ENCODE results near the gene STK4.
"Not testable (repeated sequence)": the region's sequence is repeated elsewhere in the genome, so short reads cannot be mapped to it uniquely, and the experiment has no call there.

Gene STK4

DNA sequence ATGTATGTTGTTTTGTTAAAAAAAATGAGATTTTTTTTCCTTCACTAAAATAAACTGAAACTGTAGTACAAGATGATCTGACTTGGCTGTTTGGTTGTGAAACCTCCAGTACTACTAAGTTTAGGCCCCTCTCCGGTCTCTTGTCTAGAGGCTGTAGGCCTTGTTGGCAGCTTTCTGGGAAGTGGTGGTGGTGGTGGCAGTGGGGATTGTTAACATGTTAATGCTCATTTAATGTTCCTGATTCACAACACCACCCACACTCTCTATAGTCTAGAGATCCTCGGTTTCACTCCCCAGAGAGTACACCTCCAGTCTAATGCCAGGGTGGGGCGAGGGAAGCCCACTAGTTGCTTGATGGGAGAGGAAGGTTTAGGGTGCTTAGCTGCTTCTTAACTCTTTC, 24.1 kb downstream of the STK4 start:
- DNase-seq = peak; percentile 9 to 16

DNA sequence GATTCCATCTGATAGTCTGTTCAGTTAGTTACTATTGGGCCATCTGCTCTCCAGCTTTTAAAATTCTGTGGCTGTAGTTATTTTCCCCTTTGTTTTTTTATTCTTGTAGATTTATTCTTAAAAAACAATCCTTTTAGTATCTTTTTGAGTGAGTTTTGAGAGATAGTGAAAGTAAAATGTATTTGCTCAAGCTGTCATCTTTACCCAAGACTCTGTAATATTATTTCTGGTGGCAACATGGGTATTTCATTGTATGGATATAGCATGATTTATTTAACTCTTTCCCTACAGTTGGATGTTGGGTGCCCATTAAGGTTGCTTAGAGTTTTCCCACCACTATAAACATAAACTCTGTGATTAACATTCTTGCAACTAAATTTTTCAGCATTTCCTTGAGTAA, 24.6 kb downstream of the STK4 start:
- no peak for DNase-seq

DNA sequence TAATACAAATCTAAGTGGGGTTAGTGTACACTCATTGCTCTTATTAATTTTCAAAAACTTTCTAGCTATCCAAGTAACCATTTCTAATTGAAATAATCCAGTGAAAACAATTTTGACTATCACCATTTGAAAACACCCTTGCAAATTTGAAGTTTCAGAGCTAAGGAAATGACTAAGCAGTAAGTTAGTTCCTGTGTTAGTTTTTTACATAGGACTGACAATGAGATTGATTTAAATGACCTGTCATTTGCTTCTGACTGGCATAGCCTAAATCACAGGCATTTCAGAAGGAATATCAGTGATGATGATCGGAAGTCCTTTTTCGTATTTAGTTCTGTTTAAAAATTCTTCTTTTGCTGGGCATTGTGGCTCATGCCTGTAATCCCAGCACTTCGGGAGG, 27.0 kb downstream of the STK4 start:
- DNase-seq = peak; percentile 6 to 13

DNA sequence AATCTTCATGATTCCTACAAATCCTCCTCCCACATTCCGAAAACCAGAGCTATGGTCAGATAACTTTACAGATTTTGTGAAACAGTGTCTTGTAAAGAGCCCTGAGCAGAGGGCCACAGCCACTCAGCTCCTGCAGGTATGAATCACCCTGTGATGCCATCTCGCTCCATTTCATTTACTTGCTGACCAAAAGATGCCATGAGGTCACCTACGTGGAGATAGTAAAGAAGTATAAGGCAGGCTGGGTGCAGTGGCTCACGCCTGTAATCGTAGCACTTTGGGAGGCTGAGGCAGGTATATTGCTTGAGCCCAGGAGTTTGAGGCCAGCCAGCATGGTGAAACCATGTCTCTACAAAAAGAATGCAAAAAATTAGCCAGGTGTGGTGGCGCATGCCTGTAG, 30.9 kb downstream of the STK4 start:
- no peak for DNase-seq

DNA sequence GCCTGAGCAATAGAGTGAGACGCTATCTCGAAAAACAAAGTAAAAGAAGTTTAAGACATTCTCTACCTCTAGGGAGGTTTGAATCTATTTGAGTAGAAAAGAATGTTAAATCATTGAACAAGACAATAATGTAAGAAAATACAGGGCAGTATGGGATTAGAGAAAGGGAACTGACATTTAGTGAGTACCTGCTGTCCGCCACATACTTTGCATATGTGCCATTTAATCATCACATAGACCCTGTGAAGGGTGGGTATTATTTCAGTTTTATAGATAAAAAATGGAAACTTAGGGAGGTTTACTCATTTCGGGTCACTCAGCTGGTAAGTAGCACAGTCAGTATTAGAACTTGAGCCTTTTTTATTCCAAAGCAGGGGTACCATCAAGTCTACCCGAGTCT, 31.4 kb downstream of the STK4 start:
- DNase-seq = no peak

DNA sequence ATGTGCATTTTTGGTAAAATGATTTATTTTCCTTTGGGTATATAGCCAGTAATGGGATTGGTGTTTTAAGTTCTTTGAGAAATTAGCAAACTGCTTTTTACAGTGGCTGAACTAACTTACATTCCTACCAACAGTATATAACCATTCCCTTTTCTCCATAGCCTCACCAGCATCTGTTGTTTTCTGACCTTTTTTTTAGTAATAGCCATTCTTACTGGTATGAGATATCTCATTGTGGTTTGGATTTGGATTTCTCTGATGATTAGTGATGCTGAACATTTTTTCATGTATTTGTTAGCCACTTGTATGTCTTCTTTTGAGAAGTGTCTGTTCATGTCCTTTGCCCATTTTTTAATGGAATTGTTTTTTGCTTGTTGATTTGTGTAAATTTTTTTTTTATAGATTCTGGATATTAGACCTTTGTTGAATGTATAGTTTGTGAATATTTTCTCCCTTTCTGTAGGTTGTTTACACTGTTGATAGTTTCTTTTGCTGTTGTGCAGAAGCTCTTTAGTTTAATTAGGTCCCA, 42.3 kb downstream of the STK4 start:
- no peak for DNase-seq

DNA sequence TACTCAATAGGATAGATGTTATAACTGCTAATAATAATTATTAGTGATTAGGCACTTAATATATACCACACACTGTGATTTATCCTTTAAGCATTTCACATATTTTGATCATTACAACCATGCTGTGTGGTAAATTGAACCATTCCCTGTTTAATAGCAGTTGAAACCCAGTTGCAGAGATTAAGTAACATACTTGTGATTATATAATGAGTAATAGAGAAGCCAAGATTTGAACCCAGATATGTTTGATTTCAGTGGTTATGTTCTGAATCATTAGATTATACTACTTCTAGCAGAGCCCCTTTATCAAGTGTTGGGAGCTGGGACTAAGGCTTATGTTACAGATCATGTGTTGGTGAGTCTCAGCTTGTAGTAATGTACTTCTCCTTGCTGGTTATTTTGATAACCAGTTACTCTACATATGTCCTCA, 44.1 kb downstream of the STK4 start:
- no peak for DNase-seq

DNA sequence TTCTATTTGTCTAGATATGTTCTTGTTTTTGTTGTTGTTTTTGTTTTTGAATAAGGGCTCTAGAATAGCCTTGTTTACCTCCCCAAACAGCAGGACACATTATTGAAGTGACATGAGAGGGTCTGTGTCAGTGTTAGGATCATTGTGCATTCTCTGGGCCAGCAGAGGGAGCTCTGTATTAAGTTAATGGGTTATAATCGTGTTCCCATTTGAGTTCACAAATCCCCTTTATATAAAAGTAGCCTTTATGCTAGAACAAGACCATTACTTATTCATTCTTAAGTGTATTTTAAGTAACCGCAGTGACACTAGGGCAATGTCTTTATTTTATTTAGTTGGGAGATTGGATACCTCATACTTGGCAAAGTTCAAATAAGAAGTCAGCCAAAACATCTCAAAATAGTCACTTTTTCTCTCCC, 44.8 kb downstream of the STK4 start:
- peak; percentile 43 to 75 for DNase-seq

DNA sequence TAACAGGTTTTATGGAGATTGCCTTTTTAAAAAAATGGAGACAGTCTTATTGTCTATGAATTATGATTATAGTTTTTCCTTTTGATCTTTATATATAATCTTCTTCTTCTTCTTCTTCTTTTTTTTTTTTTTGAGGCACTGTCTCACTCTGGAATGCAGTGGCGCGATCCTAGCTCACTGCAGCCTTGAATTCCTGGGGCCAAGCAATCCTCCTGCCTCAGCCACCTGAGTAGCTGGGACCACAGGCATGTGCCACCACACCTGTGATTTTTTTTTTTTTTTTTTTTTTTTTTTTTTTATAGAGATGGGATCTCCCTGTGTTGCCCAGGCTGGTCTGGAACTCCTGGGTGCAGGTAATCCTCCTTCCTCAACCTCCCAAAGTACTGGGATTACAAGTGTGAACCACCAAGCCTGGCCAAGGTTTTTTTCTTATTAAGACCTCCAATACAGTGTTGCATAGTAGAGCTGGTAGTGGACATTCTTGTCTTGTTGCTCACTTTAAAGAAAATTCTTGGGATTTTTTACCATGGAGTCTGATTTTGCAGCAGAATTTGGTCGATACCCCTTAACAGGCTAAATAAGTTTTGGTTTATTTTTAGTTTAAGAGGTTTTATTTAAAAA, 46.5 kb downstream of the STK4 start:
- DNase-seq = no peak

DNA sequence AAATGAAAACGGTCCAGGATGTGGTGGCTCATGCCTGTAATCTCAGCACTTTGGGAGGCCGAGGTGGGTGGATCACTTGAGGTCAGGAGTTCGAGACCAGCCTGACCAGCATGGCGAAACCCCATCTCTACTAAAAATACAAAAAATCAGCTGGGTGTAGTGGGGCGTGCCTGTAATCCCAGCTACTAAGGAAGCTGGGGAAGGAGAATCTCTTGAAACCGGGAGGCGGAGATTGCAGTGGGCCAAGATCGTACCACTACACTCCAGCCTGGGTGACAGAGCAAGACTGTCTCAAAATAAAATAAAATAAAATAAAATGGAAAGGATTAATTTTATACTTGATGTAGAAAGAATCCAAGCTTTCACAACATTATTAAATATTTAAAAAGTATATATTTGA, 47.8 kb downstream of the STK4 start:
- DNase-seq = not testable (repeated sequence)

DNA sequence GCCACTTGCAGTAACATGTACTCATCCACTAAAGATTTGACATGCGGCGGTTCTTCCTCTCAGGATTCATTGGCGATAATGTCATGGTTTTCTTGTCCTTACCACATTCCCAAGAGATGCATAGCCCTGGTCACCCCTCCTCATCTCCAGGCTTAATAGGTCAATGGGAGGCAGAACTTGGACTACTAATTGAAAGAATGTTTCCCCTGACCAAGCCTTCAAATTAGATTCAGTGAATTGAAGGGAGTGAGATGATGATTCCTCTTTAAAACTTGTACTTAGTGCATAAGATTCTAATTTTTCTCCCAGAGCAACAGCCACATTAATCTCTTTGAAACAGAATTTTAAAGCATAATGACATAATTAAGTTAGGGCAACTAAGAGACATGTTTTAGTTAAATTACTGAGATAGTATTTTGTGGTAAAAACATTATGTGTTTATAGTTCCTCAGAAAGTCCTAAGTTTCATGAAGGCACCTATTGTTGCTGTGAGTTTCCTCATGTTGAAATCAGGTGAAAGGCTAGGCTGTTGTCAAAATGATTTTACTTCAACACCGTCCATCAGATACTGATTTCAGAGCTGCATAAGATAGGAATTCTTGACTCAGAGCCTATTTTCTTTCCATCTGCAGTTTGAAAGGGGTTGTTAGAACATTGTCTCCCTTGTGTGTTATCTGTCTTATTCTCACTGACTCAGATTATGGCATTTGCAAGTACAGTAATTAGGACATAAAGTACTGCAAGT, 48.5 kb downstream of the STK4 start:
- no peak for DNase-seq

DNA sequence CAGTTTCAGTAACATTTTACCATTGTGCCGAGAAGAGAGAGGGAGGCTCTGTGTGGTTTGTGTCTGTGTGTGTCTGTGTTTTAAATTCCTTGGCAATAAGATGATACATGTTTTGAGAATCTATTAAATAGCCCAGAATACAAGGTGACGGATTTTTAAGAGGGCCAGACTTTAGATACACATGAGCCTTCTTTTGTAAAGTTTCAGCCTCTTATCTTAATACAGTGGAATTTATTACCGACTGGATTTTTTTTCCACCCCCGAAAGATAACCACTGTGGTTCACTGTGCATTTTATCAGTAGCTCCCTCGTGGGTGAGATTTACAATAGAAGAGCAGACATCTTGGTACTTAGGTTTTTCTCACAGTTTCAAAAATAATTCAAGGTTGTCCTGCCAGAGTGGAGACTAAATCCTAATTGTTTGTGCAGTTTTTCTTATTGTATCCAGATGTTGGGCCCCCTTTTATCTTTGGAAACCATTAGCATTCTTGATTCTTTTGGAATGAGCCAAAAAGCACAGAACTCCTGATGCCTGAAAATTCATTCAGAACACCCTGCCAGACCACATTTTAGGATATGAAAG, 49.9 kb downstream of the STK4 start:
- no peak for DNase-seq

DNA sequence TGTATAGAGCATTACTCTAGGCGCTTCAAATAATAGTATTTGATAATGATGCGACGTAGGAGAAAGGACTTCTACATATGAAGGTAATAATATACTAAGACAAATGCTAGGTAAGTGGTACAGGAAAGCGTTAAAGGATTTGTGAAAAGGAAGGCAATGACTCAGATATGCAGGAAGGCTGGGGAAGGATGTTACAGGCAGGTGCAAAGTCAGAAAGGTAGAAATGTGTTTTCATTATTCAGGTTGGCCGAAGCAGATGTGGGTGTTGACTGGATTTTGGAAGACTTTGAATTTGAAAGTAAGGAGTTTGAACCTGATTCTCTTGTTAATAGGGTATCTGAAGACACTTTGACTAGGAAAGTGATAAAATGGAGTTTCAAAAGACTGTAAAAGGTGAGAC, 51.0 kb downstream of the STK4 start:
- DNase-seq = no peak

DNA sequence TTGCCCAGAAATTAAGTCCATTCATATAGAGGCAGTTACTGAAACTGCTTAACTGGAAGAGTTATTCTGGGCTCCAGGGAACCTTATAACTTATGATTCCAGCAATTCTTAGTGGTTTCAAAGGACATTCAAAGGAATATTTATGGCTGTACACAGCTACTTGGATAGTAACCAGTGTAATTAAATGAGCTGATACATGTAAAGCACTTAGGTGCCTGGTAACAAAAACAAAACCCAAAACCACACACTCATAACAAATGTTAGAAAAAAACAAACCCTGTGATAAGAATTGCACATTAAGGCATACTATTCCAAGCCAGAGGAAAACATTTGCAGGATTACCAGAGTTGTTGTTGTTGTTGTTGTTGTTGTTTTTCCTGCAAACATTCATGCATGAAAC, 51.5 kb downstream of the STK4 start:
- DNase-seq = no peak

DNA sequence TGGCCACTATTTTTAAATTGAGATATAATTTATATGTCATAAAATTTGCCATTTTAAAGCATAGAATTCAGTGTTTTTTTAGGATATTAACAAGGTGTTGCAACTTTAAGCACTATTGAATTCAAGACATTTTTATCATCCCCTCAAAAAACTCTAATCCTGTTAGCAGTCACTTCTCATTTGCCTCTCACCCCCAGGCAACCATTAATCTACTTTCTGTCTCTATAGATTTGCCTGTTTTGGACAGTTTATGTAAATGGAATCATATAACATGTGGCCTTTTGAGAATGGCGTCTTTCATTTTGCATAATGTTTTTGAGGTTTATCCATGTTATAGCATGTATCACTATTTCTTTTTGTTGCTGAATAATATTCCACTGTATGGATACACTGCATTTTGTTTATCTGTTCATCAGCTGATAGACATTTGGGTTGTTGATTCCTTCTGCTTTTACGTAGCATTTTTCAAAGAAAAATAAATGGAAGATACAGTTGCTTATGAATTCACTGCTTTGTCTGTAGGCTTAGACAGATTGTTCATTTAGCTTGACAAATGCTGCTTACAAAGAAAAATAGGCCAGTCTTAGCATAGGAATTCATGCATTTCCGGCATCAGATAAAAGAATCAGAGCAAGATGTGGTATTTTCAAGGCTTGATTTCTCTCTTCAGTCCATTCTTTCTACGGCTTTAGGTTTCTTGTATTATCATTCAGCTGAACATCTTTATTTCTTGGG, 52.9 kb downstream of the STK4 start:
- DNase-seq = no peak

DNA sequence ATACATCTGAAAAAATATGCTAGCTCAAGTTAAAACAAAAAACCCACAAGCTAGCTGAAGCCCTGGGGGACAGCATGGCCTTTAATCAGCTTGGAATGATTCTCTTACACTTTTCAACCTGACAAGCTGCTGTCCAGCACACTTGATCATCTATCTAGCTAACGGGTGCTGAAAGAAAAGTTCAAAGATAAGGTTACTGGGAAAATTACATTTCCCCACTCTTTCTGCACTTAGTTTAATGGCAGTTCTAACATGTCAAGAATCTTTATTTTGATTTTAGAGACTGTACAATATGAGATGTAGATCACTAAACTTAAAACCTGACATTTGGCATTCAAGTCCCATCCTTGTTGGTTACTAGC, 53.4 kb downstream of the STK4 start:
- no peak for DNase-seq

DNA sequence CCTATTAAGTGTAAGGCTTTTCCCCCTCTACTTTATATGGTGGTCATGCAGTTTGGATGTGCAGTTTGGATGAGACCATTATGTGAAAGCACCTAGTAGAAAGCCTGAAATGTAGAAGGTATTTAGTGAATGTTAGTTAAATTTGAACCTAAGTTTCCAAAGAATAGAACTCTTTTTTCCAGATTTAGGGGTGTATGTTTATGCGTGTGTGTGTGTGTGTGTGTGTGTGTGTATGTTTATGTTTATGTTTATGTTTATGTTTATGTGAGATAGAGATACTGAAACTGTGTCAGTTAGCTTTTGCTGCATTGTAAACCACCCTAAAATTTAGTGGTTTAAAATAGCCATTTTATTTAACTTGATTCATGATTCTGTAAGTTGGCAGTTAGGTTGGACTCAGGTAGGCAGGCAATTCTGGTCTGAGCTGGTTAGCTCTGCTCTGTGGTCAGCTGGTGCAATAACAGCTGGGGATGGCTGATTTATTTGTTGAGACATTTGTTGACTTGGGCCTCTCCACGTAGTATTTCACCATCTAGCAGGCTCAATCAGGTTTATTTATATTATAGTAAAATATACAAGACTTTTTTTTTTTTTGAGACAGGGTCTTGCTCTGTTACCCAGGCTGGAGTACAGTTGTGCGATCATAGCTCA, 54.0 kb downstream of the STK4 start:
- DNase-seq = no peak

DNA sequence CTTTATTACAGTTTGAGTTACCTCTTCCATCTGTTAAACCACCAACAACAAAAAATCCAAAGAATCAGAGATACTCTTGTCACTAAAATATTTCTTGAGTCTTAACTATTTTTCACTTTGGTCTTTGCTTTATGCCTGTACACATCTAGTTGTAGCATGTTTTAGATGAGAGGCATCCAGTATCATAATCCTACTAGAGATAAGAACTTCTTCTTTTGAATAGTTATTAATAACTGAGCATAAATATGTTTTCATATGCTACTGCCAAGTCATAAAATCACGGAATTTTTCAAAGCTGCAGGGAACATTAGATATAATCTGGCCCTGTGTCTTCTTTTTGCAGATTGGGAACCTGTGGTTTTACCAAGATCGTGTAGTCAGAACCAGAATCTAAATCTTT, 55.3 kb downstream of the STK4 start:
- DNase-seq = no peak

DNA sequence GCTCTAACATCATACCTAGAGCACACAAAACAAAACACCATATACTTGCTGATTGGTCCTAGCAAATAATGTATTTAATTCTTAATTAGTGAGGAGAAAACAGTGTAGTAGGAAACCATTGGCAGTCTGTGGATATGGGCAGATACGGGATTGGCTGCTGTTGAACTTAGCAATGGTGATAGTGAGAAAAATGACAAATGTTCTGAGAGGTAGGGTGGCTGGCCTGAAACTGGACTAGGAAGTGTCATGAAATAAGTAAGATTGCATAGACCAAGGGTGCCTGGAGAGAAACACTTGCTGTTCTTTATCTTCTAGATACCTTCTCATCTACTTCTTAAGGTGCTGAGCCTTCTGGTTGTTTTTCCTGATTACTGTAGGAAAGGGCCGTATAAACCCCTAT, 56.8 kb downstream of the STK4 start:
- not testable (repeated sequence) for DNase-seq

DNA sequence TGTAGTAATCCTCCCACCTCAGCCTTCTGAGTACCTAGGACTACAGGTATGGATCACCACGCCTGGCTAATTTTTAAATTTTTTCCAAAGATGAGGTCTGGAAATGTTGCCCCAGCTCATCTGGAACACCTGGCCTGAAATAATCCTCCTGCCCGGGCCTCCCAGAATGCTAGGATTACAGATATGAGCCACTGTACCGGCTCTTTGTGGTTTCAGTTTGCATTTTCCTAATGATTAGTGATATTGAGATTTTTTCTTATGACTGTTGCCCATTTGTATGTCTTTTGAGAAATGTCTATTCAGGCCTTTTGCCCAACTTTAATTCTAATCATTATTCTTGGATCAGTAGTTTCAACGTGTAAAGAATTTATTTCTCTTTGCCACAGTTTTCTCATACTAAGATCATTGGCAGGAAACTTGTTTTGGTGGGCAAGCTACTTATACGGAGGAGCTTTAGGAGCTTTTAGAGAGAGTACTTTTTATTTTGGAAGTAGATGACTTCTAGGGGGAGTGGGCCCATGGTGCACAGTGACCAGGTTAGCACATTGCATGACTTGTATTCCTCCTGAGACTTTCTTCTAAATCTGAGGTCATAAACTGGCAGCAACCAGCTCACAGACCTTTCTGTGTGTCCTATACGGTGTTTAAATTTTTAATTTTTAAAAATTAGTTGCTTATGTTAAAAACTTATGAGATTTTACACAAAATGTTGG, 62.3 kb downstream of the STK4 start:
- DNase-seq = no peak

DNA sequence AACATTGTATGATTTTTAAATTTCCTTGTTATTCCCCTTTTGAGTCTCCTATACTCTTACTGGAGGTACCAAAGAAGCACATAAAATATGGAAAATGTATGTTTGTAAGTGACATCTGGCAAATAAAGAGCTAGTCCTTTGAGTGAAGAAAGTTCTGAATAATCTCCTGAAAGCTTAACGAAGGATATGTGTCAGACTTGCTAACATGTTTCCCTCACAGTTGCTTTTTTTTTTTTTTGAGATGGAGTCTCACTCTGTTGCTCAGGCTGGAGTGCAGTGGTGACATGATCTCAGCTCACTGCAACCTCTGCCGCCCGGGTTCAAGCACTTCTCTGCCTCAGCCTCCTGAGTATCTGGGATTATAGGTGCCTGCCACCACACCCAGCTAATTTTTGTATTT, 63.6 kb downstream of the STK4 start:
- no peak for DNase-seq

DNA sequence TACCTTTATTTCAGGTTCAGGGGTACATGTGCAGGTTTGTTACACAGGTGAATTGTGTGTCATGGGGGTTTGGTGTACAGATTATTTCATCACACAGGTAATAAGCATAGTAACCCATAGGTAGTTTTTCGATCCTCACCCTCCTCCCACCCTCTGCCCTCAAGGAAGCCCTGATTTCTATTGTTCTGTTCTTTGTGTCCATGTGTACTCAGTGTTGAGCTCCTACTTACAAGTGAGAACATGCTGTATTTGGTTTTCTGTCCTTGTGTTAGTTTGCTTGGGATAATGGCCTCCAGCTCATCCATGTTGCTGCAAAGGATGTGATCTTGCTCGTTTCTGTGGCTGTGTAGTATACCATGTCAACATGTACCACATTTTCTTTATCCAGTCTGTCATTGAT, 66.0 kb downstream of the STK4 start:
- DNase-seq = no peak
